GM12874 (cell line): ENCODE measurements around the gene SIPA1L3.

Experiments
- CTCF ChIP-seq: IDR thresholded peaks from 2 replicates; pipeline ENCODE4 v1.5.1; 2011; ENCODE audit warnings: low read depth, mild to moderate bottlenecking, control low read depth, low read length, moderate library complexity; ENCODE audit not compliant: insufficient read depth

SIPA1L3 gene

GRCh38 chr19:37906869-37907734, at the start of gene SIPA1L3:
Gene SIPA1L3, plus strand, starts transcription at chr19:37907208. Its CDS starts 174,358 bp downstream, at chr19:38081566.
- TF ChIP-seq CTCF: no peak

GRCh38 chr19:37864501-37864900, 42.5 kb upstream of the SIPA1L3 start:
- TF ChIP-seq CTCF: no peak

GRCh38 chr19:37867831-37868230, 39.2 kb upstream of the SIPA1L3 start:
- no peak for TF ChIP-seq CTCF

- no peak for TF ChIP-seq CTCF
Observed at GRCh38 chr19:37869766-37870340, 37.2 kb upstream of the SIPA1L3 start.

- no peak for TF ChIP-seq CTCF
Observed at GRCh38 chr19:37872383-37872782, 34.6 kb upstream of the SIPA1L3 start.

- no peak for TF ChIP-seq CTCF
Observed at GRCh38 chr19:37874784-37875183, 32.2 kb upstream of the SIPA1L3 start.

- no peak for TF ChIP-seq CTCF
Observed at GRCh38 chr19:37876032-37876431, 31.0 kb upstream of the SIPA1L3 start.
